ENCODE data around the gene TMEM181. TPM values are rescaled to one million over a fixed set of nuclear protein-coding genes. Genes with fewer than 3 reads are reported as not detected.

Gene TMEM181
- total and polyA plus RNA-seq, 2 donors (not counting 1 experiment from before 2014, with no cell fraction given) = 35.6 to 36.0 TPM

DNA sequence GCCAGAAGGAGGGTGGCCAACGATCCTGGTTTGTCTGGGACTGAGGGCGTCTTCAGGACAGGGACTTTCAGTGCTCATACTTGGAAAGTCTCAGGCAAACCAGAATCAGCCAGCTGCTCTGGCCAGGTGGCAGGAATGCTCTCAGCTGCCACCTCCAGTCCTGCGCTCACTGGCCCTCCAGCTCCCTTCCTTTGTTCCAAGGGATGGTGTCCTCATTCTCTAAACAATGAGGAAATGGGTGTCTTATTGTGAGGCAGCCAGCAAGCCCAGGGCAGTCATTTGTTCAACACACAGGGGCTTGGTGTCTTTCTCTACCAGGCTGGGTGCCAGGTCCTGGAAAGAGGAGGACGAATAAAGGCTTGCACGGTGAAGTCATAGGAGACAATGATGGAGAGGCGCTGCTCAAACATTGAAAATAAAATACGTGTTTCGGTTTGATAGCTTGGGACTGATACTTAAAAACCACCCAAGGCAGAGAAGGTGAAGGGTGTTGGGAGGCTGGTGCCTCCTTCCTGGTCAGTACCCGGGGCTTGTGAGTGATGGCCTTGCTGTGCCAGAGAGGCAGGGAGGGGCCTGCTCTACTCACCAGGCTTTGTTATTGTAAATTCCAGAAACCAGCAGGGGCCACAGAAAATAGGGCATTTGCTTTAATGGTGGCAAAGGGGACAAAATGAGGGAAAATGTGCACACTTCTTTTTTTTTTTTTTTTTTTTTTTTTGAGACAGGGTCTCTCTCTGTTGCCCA is 11.3 kb upstream of the TMEM181 start:
- Histone ChIP-seq H3K9me3 (ENCODE audit: control insufficient read depth, insufficient read depth, low read depth, low read length) (no peaks in the 10 kb centered on the region), H3K27me3 (ENCODE audit: control insufficient read depth, insufficient read depth, low read length) (no peaks in the 10 kb centered on the region), H3K4me1 (ENCODE audit: control insufficient read depth, extremely low read depth, insufficient read depth, low read length) (no peaks in the 10 kb centered on the region), H3K27ac (ENCODE audit: insufficient read depth, low read length) (no peak overlapping the region), H3K9ac (ENCODE audit: insufficient read depth, low read length) (no peak overlapping the region), H4K20me1 (ENCODE audit: control insufficient read depth, extremely low read depth, insufficient read depth, low read length) (no peaks in the 10 kb centered on the region), H3K36me3 (ENCODE audit: control insufficient read depth, insufficient read depth, low read length) (no peaks in the 10 kb centered on the region), H3K79me2 (ENCODE audit: control insufficient read depth, insufficient read depth, low read length) (no peaks in the 10 kb centered on the region), H3K4me2 (ENCODE audit: extremely low read depth, insufficient read depth, low read length) (no peak overlapping the region), H3K4me3 (replicated peaks in 1 of 4; ENCODE audit: control extremely low read depth in 1 of 4, insufficient read depth in 1 of 4, low read depth in 3 of 4, low read length in 4 of 4) (no peak overlapping the region), H2AFZ (ENCODE audit: low read length) (no peak overlapping the region)
- DNase-seq (ENCODE audit: low read depth in 2 of 2) = peak in 1 of 2 donors; percentile 39
- TF ChIP-seq, protein P1, sequence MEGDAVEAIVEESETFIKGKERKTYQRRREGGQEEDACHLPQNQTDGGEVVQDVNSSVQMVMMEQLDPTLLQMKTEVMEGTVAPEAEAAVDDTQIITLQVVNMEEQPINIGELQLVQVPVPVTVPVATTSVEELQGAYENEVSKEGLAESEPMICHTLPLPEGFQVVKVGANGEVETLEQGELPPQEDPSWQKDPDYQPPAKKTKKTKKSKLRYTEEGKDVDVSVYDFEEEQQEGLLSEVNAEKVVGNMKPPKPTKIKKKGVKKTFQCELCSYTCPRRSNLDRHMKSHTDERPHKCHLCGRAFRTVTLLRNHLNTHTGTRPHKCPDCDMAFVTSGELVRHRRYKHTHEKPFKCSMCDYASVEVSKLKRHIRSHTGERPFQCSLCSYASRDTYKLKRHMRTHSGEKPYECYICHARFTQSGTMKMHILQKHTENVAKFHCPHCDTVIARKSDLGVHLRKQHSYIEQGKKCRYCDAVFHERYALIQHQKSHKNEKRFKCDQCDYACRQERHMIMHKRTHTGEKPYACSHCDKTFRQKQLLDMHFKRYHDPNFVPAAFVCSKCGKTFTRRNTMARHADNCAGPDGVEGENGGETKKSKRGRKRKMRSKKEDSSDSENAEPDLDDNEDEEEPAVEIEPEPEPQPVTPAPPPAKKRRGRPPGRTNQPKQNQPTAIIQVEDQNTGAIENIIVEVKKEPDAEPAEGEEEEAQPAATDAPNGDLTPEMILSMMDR (conservative IDR thresholded peaks at IDR 0.05 in 1 of 2, IDR thresholded peaks at IDR 0.05 in 1 of 2; ENCODE audit: low read depth in 1 of 2, low read length in 2 of 2) = no peak
- TF ChIP-seq EZH2 (IDR thresholded peaks at IDR 0.05; ENCODE audit: low read length, missing control alignments) = no peak

DNA sequence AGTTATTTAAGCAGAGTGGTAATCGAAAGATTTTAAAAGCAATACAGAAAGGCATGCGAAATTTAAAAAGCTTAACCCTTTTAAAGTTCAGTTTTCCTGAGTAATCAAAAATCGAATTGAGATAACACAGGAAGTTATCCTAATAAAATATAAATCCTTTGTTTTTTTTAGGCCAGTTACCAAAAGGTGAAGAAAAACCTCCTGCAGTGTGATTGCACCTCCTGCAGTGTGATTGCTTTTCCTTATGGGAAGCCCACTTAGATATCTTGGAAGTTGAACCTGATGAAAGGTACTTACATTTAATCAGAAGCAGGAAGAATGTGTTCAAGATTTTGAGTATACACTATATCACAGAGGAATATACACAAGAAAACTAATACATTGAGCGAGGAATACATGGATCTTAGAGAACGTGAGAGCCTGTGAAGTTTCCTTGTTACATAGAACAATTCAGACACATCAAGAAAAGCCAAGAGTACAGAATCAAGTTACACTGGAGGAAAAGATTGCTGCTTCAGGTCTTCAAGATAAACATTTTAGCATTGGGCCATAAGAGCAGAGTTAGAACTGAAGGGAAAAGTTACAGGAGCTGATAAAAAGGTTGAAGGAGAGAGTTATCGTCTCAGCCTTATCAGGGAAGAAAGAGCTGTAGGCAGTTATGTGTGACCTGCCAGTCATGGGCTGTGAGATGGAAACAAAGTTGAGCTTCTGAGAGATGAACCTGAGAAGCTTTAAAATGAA is 7.7 kb upstream of the TMEM181 start:
- TF ChIP-seq, protein P1 (conservative IDR thresholded peaks at IDR 0.05 in 1 of 2, IDR thresholded peaks at IDR 0.05 in 1 of 2; ENCODE audit: low read depth in 1 of 2, low read length in 2 of 2) = no peak
- no peak for TF ChIP-seq EZH2 (IDR thresholded peaks at IDR 0.05; ENCODE audit: low read length, missing control alignments)
- Histone ChIP-seq H3K27me3 (ENCODE audit: control insufficient read depth, insufficient read depth, low read length) (no peaks in the 10 kb centered on the region), H3K79me2 (ENCODE audit: control insufficient read depth, insufficient read depth, low read length) (no peaks in the 10 kb centered on the region), H3K4me1 (ENCODE audit: control insufficient read depth, extremely low read depth, insufficient read depth, low read length) (no peaks in the 10 kb centered on the region), H3K9me3 (ENCODE audit: control insufficient read depth, insufficient read depth, low read depth, low read length) (no peaks in the 10 kb centered on the region), H3K4me3 (replicated peaks in 1 of 4; ENCODE audit: control extremely low read depth in 1 of 4, insufficient read depth in 1 of 4, low read depth in 3 of 4, low read length in 4 of 4) (no peak overlapping the region), H3K9ac (ENCODE audit: insufficient read depth, low read length) (no peak overlapping the region), H3K36me3 (ENCODE audit: control insufficient read depth, insufficient read depth, low read length) (no peaks in the 10 kb centered on the region), H2AFZ (ENCODE audit: low read length) (no peak overlapping the region), H3K4me2 (ENCODE audit: extremely low read depth, insufficient read depth, low read length) (no peak overlapping the region), H3K27ac (ENCODE audit: insufficient read depth, low read length) (no peak overlapping the region), H4K20me1 (ENCODE audit: control insufficient read depth, extremely low read depth, insufficient read depth, low read length) (no peaks in the 10 kb centered on the region)
- DNase-seq (ENCODE audit: low read depth in 2 of 2) = no peak

DNA sequence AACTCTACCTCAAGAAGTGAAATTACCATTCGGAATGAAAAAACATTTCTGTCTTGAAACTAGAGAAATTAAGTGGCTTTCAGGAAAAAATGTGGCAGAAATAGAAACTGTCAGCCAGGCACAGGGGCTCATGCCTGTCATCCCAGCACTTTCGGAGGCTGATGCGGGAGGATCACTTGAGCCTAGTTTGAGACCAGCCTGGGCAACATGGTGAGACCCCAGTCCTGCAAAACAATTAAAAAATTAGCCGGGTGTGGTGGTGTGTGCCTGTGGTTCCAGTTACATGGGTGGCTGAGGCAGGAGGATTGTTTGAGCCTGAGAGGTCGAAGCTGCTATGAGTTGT is 7.1 kb upstream of the TMEM181 start:
- Histone ChIP-seq H3K27me3 (ENCODE audit: control insufficient read depth, insufficient read depth, low read length) (no peaks in the 10 kb centered on the region), H3K27ac (ENCODE audit: insufficient read depth, low read length) (no peak overlapping the region), H3K79me2 (ENCODE audit: control insufficient read depth, insufficient read depth, low read length) (no peaks in the 10 kb centered on the region), H3K9ac (ENCODE audit: insufficient read depth, low read length) (no peak overlapping the region), H4K20me1 (ENCODE audit: control insufficient read depth, extremely low read depth, insufficient read depth, low read length) (no peaks in the 10 kb centered on the region), H3K9me3 (ENCODE audit: control insufficient read depth, insufficient read depth, low read depth, low read length) (no peaks in the 10 kb centered on the region), H3K4me2 (ENCODE audit: extremely low read depth, insufficient read depth, low read length) (no peak overlapping the region), H3K36me3 (ENCODE audit: control insufficient read depth, insufficient read depth, low read length) (no peaks in the 10 kb centered on the region), H3K4me3 (replicated peaks in 1 of 4; ENCODE audit: control extremely low read depth in 1 of 4, insufficient read depth in 1 of 4, low read depth in 3 of 4, low read length in 4 of 4) (no peak overlapping the region), H2AFZ (ENCODE audit: low read length) (no peak overlapping the region), H3K4me1 (ENCODE audit: control insufficient read depth, extremely low read depth, insufficient read depth, low read length) (no peaks in the 10 kb centered on the region)
- TF ChIP-seq, protein P1 (conservative IDR thresholded peaks at IDR 0.05 in 1 of 2, IDR thresholded peaks at IDR 0.05 in 1 of 2; ENCODE audit: low read depth in 1 of 2, low read length in 2 of 2) = no peak
- no peak for TF ChIP-seq EZH2 (IDR thresholded peaks at IDR 0.05; ENCODE audit: low read length, missing control alignments)
- DNase-seq (ENCODE audit: low read depth in 2 of 2) = no peak

All from fibroblast of lung (primary cell).